T-helper 2 cell treated with Interferon-gamma antibody and Interleukin-4, amounts not matched to agents 100 ng/mL and 5 ng/mL, for 36 hours (primary cell): ENCODE results near the gene KRT31. TPM values are rescaled to one million over a fixed set of nuclear protein-coding genes. Genes with fewer than 3 reads are reported as not detected.
"Not testable (repeated sequence)": the region's sequence is repeated elsewhere in the genome, so short reads cannot be mapped to it uniquely, and the experiment has no call there.

Experiments
- intact Hi-C: fragments of 100-400 bp; cut with micrococcal nuclease; formaldehyde crosslinking; loops from one replicate; pipeline ENCODE4 v1.15.1; 2023
- total RNA-seq: library from RNA; stranded (reverse); gene quantifications from 2 replicates; pipeline ENCODE4 v1.2.3, GENCODE V29; 2022

Gene KRT31
- total RNA-seq, 1 donor from 2014 or later = not detected

GRCh38 chr17:41347869-41348760 is 49.3 kb downstream of the KRT31 start:
- intact Hi-C loops = no loop called here

GRCh38 chr17:41346421-41346820 is 51.0 kb downstream of the KRT31 start:
- intact Hi-C loops = not testable (repeated sequence)

- intact Hi-C loops = no loop called here
Measured at GRCh38 chr17:41345992-41346391, 51.4 kb downstream of the KRT31 start.

Other genes with a start within 250 kb of the KRT31 start
- gene KRTAP4-5, start 247.8 kb downstream of the KRT31 start, total RNA-seq = not detected in 2 replicates
- not detected in 2 replicates for gene KRTAP4-4, start 236.9 kb downstream of the KRT31 start, total RNA-seq
- not detected in 2 replicates for gene KRTAP4-3, start 229.4 kb downstream of the KRT31 start, total RNA-seq
- gene KRTAP4-2, start 219.4 kb downstream of the KRT31 start, total RNA-seq = not detected in 2 replicates
- not detected in 2 replicates for gene KRTAP4-1, start 212.7 kb downstream of the KRT31 start, total RNA-seq
- gene KRTAP9-1, start 207.7 kb downstream of the KRT31 start, total RNA-seq = not detected in 2 replicates
- gene KRTAP9-2, start 171.0 kb downstream of the KRT31 start, total RNA-seq = not detected in 2 replicates
- gene KRTAP9-3, start 165.2 kb downstream of the KRT31 start, total RNA-seq = not detected in 2 replicates
- not detected in 2 replicates for gene KRTAP9-8, start 159.6 kb downstream of the KRT31 start, total RNA-seq
- gene KRTAP9-4, start 147.9 kb downstream of the KRT31 start, total RNA-seq = not detected in 2 replicates
- gene KRTAP9-9, start 142.2 kb downstream of the KRT31 start, total RNA-seq = not detected in 2 replicates
- not detected in 2 replicates for gene KRTAP9-6, start 132.2 kb downstream of the KRT31 start, total RNA-seq
- not detected in 2 replicates for gene KRTAP9-7, start 121.9 kb downstream of the KRT31 start, total RNA-seq
- gene KRTAP29-1, start 94.8 kb downstream of the KRT31 start, total RNA-seq = not detected in 2 replicates
- gene KRTAP16-1, start 88.3 kb downstream of the KRT31 start, total RNA-seq = not detected in 2 replicates
- not detected in 2 replicates for gene KRTAP17-1, start 81.9 kb downstream of the KRT31 start, total RNA-seq
- not detected in 2 replicates for gene KRT33A, start 46.8 kb downstream of the KRT31 start, total RNA-seq
- gene KRT33B, start 27.8 kb downstream of the KRT31 start, total RNA-seq = not detected in 2 replicates
- gene KRT34, start 15.3 kb downstream of the KRT31 start, total RNA-seq = not detected in 2 replicates
- not detected in 2 replicates for gene KRT37, start 27.0 kb upstream of the KRT31 start, total RNA-seq
- gene KRT38, start 43.4 kb upstream of the KRT31 start, total RNA-seq = not detected in 2 replicates
- not detected in 2 replicates for gene KRT32, start 69.8 kb upstream of the KRT31 start, total RNA-seq
- not detected in 2 replicates for gene KRT35, start 83.5 kb upstream of the KRT31 start, total RNA-seq
- gene KRT36, start 92.3 kb upstream of the KRT31 start, total RNA-seq = not detected in 2 replicates
- gene KRT13, start 108.0 kb upstream of the KRT31 start, total RNA-seq = not detected in 2 replicates
- gene KRT15, start 121.3 kb upstream of the KRT31 start, total RNA-seq = not detected in 2 replicates
- not detected in 2 replicates for gene KRT19, start 130.7 kb upstream of the KRT31 start, total RNA-seq
- not detected in 2 replicates for gene KRT9, start 174.5 kb upstream of the KRT31 start, total RNA-seq
- not detected in 2 replicates for gene KRT14, start 189.3 kb upstream of the KRT31 start, total RNA-seq
- not detected in 2 replicates for gene KRT16, start 215.2 kb upstream of the KRT31 start, total RNA-seq
- gene KRT17, start 227.0 kb upstream of the KRT31 start, total RNA-seq = 0.86 TPM in 1 of 2 replicates, not detected in the other